Ishikawa (cell line): ENCODE measurements around the gene SUZ12.

Experiments
- CEBPB ChIP-seq: IDR thresholded peaks from 2 replicates; pipeline ENCODE4 v1.6.1; 2012
- CREB1 ChIP-seq: IDR thresholded peaks from 2 replicates; pipeline ENCODE4 v1.6.1; 2012; ENCODE audit warnings: low read depth
- EP300 ChIP-seq: IDR thresholded peaks from 2 replicates; pipeline ENCODE4 v1.6.1; 2012; ENCODE audit warnings: borderline replicate concordance
- MAX ChIP-seq: IDR thresholded peaks from 2 replicates; pipeline ENCODE4 v1.6.1; 2012
- RAD21 ChIP-seq: IDR thresholded peaks from 2 replicates; pipeline ENCODE4 v1.6.1; 2012; ENCODE audit warnings: low read depth
- REST ChIP-seq: IDR thresholded peaks from 2 replicates; pipeline ENCODE4 v1.6.1; 2012; ENCODE audit warnings: low read depth, mild to moderate bottlenecking
- TAF1 ChIP-seq: IDR thresholded peaks from 2 replicates; pipeline ENCODE4 v1.6.1; 2012; ENCODE audit warnings: low read depth, mild to moderate bottlenecking
- TCF12 ChIP-seq: IDR thresholded peaks from 2 replicates; pipeline ENCODE4 v1.6.1; 2012; ENCODE audit warnings: low read depth
- TEAD4 ChIP-seq: IDR thresholded peaks from 2 replicates; pipeline ENCODE4 v1.6.1; 2012
- USF1 ChIP-seq: IDR thresholded peaks from 2 replicates; pipeline ENCODE4 v1.6.1; 2012

- TF ChIP-seq TCF12 = no peak
- TF ChIP-seq MAX = no peak
- no peak for TF ChIP-seq TAF1
- TF ChIP-seq EP300 = no peak
- TF ChIP-seq TEAD4 = no peak
- TF ChIP-seq CREB1 = no peak
- TF ChIP-seq REST = no peak
- no peak for TF ChIP-seq RAD21
- TF ChIP-seq USF1 = no peak
- TF ChIP-seq CEBPB = no peak
These were observed 72.4 kb downstream of the SUZ12 start for GRCh38 chr17:32009262-32009542.
